Breast epithelium (tissue), 3 donors: ENCODE results near the gene NRXN3.

Experiments
- CTCF ChIP-seq, 3 donors: fragments of 450-650 bp; IDR thresholded peaks; one replicate each; pipeline ENCODE4 v1.5.1; 2016 to 2017; ENCODE audit warnings: antibody characterized with exemption in 3 of 3, mild to moderate bottlenecking in 3 of 3, moderate library complexity in 3 of 3
- POLR2A ChIP-seq: fragments of 450-650 bp; IDR thresholded peaks from one replicate; pipeline ENCODE4 v1.6.1; 2016; ENCODE audit warnings: antibody characterized with exemption, mild to moderate bottlenecking, moderate library complexity
- POLR2AphosphoS5 ChIP-seq, 3 donors: sonication (generic); formaldehyde crosslinking; IDR thresholded peaks; one replicate each; pipeline ENCODE4 v1.6.1; 2017; ENCODE audit warnings: antibody characterized with exemption in 3 of 3

DNA sequence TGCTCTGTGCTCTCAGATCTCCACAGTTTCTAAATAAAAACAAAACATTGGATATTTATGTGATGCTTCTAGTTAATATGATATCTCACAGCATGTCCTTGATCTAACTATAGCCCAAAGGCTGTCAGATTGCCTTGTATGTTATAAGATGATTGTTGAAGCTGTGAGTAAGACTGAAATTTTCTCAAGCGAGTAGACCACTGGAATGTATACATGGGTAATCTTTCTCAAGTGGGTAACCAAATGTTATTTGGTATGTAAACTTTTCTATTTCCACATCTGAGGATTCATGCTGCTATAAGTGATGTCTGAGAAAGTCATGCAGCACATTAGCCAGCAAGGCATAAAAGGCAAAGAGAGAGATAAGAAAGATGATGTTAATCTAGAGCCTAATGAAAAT is 886.7 kb downstream of the NRXN3 start:
- TF ChIP-seq CTCF (IDR thresholded peaks at IDR 0.05) = no peak
- TF ChIP-seq POLR2A = no peak
- TF ChIP-seq POLR2AphosphoS5 (IDR thresholded peaks at IDR 0.05) = no peak
